HepG2 (cell line): Measurements from ENCODE around the gene GRAMD4. TPM values are rescaled to one million over a fixed set of nuclear protein-coding genes. Genes with fewer than 3 reads are reported as not detected.

Source experiments
- ATAC-seq: fragments of 200-7000 bp; cut with Tn5 transposase; 3 replicates; pipeline ENCODE4 v1.9.1; 2020; ENCODE audit warnings: mild to moderate bottlenecking, moderate library complexity
- BruUV-seq: library from RNA; stranded (reverse); fragments of 400-500 nt; replicated peaks from 2 replicates; lab custom pipeline; 2021; lab: Mats Ljungman, UMichigan
- CTCF ChIA-PET: fragments of 300-600 bp; formaldehyde crosslinking; extraction: SDS; loops from one replicate; lab custom pipeline; 2021; ENCODE audit warnings: low total read pairs, inconsistent platforms, low intra/inter-chr PET ratio; lab: Yijun Ruan, JAX
- POLR2A ChIA-PET: fragments of 350-600 bp; sonication (Branson Sonifier 250); formaldehyde crosslinking; loops from one replicate; lab custom pipeline; 2020; ENCODE audit warnings: antibody characterized with exemption, inconsistent platforms; lab: Yijun Ruan, JAX
- DNase-seq: peaks from one replicate; pipeline ENCODE4 v3.0.0-alpha.2; 2015; ENCODE audit warnings: low spot score
- FAIRE-seq: peaks from 3 replicates; lab custom pipeline; 2011; peaks lifted over from hg19 to GRCh38; lab: Jason Lieb, UNC
- H2AFZ ChIP-seq: one replicate; pipeline ENCODE4 v1.6.1; 2011; ENCODE audit warnings: low read length, inconsistent platforms
- H3K27ac ChIP-seq: fragments of 300-600 bp; 3 replicates; pipeline ENCODE4 v1.8.0; 2011; ENCODE audit warnings: mixed run types, mild to moderate bottlenecking, mixed read lengths, low read length, inconsistent platforms; ENCODE audit not compliant: insufficient read depth; ENCODE audit errors: extremely low read length
- H3K27me3 ChIP-seq, 2 experiments: fragments of 200-600 bp in 1 of 2; 2 replicates in 1 of 2; 3 replicates in 1 of 2; pipeline versions ENCODE4 v1.6.0 to v1.8.0; 2011; ENCODE audit warnings: low read length in 2 of 2, mild to moderate bottlenecking in 2 of 2, moderate library complexity in 2 of 2, inconsistent platforms in 1 of 2; ENCODE audit not compliant: insufficient read depth in 2 of 2, control insufficient read depth in 1 of 2
- H3K36me3 ChIP-seq, 2 experiments: fragments of 200-600 bp in 1 of 2; replicated peaks in 1 of 2; 2 replicates in 1 of 2; 3 replicates in 1 of 2; pipeline versions ENCODE4 v1.5.1 to v1.8.0; 2011; ENCODE audit warnings: low read length in 2 of 2, inconsistent platforms in 1 of 2; ENCODE audit not compliant: insufficient read depth in 2 of 2, control insufficient read depth in 1 of 2
- H3K4me1 ChIP-seq: 2 replicates; pipeline ENCODE4 v1.5.1; 2012; ENCODE audit warnings: low read length, inconsistent platforms; ENCODE audit not compliant: insufficient read depth
- H3K4me2 ChIP-seq: 2 replicates; pipeline ENCODE4 v1.6.0; 2011; ENCODE audit warnings: low read depth, low read length, inconsistent platforms
- H3K4me3 ChIP-seq, 3 experiments: fragments of 200-600 bp in 1 of 3; sonication (generic), shearing (Covaris generic) in 1 of 3; replicated peaks in 1 of 3; 2 replicates each; pipeline ENCODE4 v1.5.1; 2011 to 2016; ENCODE audit warnings: low read length in 3 of 3, inconsistent platforms in 2 of 3, low read depth in 2 of 3, mild to moderate bottlenecking in 2 of 3, control low read depth in 1 of 3, mixed read lengths in 1 of 3; ENCODE audit not compliant: insufficient read depth in 1 of 3
- H3K79me2 ChIP-seq: one replicate; pipeline ENCODE4 v1.6.1; 2011; ENCODE audit warnings: low read length, inconsistent platforms; ENCODE audit not compliant: insufficient read depth
- H3K9ac ChIP-seq: 2 replicates; pipeline ENCODE4 v1.6.0; 2011; ENCODE audit warnings: mild to moderate bottlenecking, low read depth, low read length, inconsistent platforms; ENCODE audit not compliant: insufficient read depth
- H3K9me3 ChIP-seq: 2 replicates; pipeline ENCODE4 v1.5.1; 2012; ENCODE audit warnings: mild to moderate bottlenecking, low read length
- H4K20me1 ChIP-seq: 2 replicates; pipeline ENCODE4 v1.6.0; 2011; ENCODE audit warnings: inconsistent platforms, mild to moderate bottlenecking, low read length, moderate library complexity; ENCODE audit not compliant: insufficient read depth
- DR1 ChIP-seq: sonication (generic); formaldehyde crosslinking; IDR thresholded peaks from 2 replicates; pipeline ENCODE4 v1.8.0; 2021; ENCODE audit warnings: mild to moderate bottlenecking, missing genetic modification reagents, inconsistent platforms
- FOXO1 ChIP-seq: sonication (generic); formaldehyde crosslinking; IDR thresholded peaks from 2 replicates; pipeline ENCODE4 v1.4.0; 2020; ENCODE audit warnings: missing genetic modification reagents
- GATAD1 ChIP-seq: IDR thresholded peaks from 2 replicates; pipeline ENCODE4 v1.6.1; 2016; ENCODE audit warnings: missing genetic modification reagents, missing compliant biosample characterization
- ISL2 ChIP-seq: sonication (generic); formaldehyde crosslinking; IDR thresholded peaks from 2 replicates; pipeline ENCODE4 v1.5.0; 2020; ENCODE audit warnings: missing genetic modification reagents
- KDM2A ChIP-seq: sonication (generic); formaldehyde crosslinking; IDR thresholded peaks from 2 replicates; pipeline ENCODE4 v1.4.0; 2020; ENCODE audit warnings: low read depth, missing genetic modification reagents, borderline replicate concordance
- MTF1 ChIP-seq: sonication (generic); formaldehyde crosslinking; IDR thresholded peaks from 2 replicates; pipeline ENCODE4 v1.5.0; 2020; ENCODE audit warnings: missing genetic modification reagents
- MXD4 ChIP-seq: IDR thresholded peaks from 2 replicates; pipeline ENCODE4 v1.6.1; 2016; ENCODE audit warnings: mild to moderate bottlenecking, missing biosample characterization, missing genetic modification reagents
- NFE2 ChIP-seq: sonication (generic); formaldehyde crosslinking; IDR thresholded peaks from 2 replicates; pipeline ENCODE4 v1.4.0; 2020; ENCODE audit warnings: missing genetic modification reagents
- PAX8 ChIP-seq: sonication (generic); formaldehyde crosslinking; IDR thresholded peaks from 2 replicates; pipeline ENCODE4 v1.8.0; 2022; ENCODE audit warnings: mild to moderate bottlenecking, missing genetic modification reagents, borderline replicate concordance
- SAP130 ChIP-seq: IDR thresholded peaks from 2 replicates; pipeline ENCODE4 v1.6.1; 2016; ENCODE audit warnings: low read depth
- STAT5B ChIP-seq: sonication (generic); formaldehyde crosslinking; IDR thresholded peaks from 2 replicates; pipeline ENCODE4 v1.4.0; 2020; ENCODE audit warnings: missing genetic modification reagents
- ZNF17 ChIP-seq: sonication (generic); formaldehyde crosslinking; IDR thresholded peaks from 2 replicates; pipeline ENCODE4 v1.5.0; 2020; ENCODE audit warnings: mild to moderate bottlenecking, missing genetic modification reagents
- ZNF333 ChIP-seq: sonication (generic); formaldehyde crosslinking; IDR thresholded peaks from 2 replicates; pipeline ENCODE4 v1.4.0; 2020; ENCODE audit warnings: mild to moderate bottlenecking, missing genetic modification reagents, borderline replicate concordance
- ZNF644 ChIP-seq: IDR thresholded peaks from 2 replicates; pipeline ENCODE4 v1.6.1; 2016; ENCODE audit warnings: low read depth
- ZSCAN25 ChIP-seq: sonication (generic); formaldehyde crosslinking; IDR thresholded peaks from 2 replicates; pipeline ENCODE4 v1.8.0; 2022; ENCODE audit warnings: mild to moderate bottlenecking, missing genetic modification reagents
- ZSCAN29 ChIP-seq: sonication (generic); formaldehyde crosslinking; conservative IDR thresholded peaks from 2 replicates; pipeline ENCODE4 v1.4.0; 2020; ENCODE audit warnings: mild to moderate bottlenecking, missing genetic modification reagents
- ZSCAN31 ChIP-seq: sonication (generic); formaldehyde crosslinking; IDR thresholded peaks from 2 replicates; pipeline ENCODE4 v1.5.0; 2020; ENCODE audit warnings: low read depth, mild to moderate bottlenecking, missing genetic modification reagents
- WGBS: methylation state at CpG from one replicate; pipeline ENCODE4 v1.1.6; 2017; ENCODE audit warnings: low lambda C conversion rate; 5-methylcytosine and 5-hydroxymethylcytosine counted together
- in situ Hi-C: cut with HindIII; loops from 2 replicates; pipeline ENCODE4 v1.10.0; 2017; ENCODE audit warnings: low pct_unique_long_range_greater_than_20kb; ENCODE audit not compliant: extremely low pct_ligation_motif_present
- intact Hi-C: fragments of 100-400 bp; cut with micrococcal nuclease; formaldehyde crosslinking; loops from one replicate; pipeline ENCODE4 v1.10.0; 2022; ENCODE audit not compliant: unreplicated experiment
- polyA plus RNA-seq, 8 experiments: library from polyadenylated mRNA; depleted of rRNA in 3 of 8; stranded (reverse) in 7 of 8; unstranded in 1 of 8; fragments of >200 nt; fragmentation: Illumina TruSeq in 4 of 8; extraction: Trizol in 4 of 8; gene quantifications; 2 replicates each; pipeline versions ENCODE4 v1.2.1 to v1.2.3, GENCODE V29; 2011 to 2016; ENCODE audit warnings: low read depth in 4 of 8, missing spikeins in 1 of 8, mixed read lengths in 1 of 8; ENCODE audit not compliant: insufficient read depth in 1 of 8
- total RNA-seq, 5 experiments: library from RNA; depleted of rRNA; stranded (reverse); fragments of >200 nt; fragmentation: Illumina TruSeq; extraction: Trizol; gene quantifications; 2 replicates each; pipeline ENCODE4 v1.2.3, GENCODE V29; 2016; ENCODE audit warnings: low read depth in 1 of 5
- TF ChIP-seq, protein P1 (sequence below): sonication (generic); formaldehyde crosslinking; IDR thresholded peaks from 2 replicates; pipeline ENCODE4 v1.4.0; 2020; ENCODE audit warnings: mild to moderate bottlenecking, low read depth, missing genetic modification reagents
- TF ChIP-seq, protein P2 (sequence below): sonication (generic); formaldehyde crosslinking; IDR thresholded peaks from 2 replicates; pipeline ENCODE4 v1.4.0; 2020; ENCODE audit warnings: missing genetic modification reagents
- TF ChIP-seq, protein P3 (sequence below): sonication (generic); formaldehyde crosslinking; IDR thresholded peaks from 2 replicates; pipeline ENCODE4 v1.5.0; 2020; ENCODE audit warnings: mild to moderate bottlenecking, missing genetic modification reagents, borderline replicate concordance

GRAMD4 gene
- total and polyA plus RNA-seq, 2 of the 13 experiments (the other 11 are each of a cell fraction or from before 2014, with no cell fraction given): 15.2 to 15.7 TPM

DNA sequence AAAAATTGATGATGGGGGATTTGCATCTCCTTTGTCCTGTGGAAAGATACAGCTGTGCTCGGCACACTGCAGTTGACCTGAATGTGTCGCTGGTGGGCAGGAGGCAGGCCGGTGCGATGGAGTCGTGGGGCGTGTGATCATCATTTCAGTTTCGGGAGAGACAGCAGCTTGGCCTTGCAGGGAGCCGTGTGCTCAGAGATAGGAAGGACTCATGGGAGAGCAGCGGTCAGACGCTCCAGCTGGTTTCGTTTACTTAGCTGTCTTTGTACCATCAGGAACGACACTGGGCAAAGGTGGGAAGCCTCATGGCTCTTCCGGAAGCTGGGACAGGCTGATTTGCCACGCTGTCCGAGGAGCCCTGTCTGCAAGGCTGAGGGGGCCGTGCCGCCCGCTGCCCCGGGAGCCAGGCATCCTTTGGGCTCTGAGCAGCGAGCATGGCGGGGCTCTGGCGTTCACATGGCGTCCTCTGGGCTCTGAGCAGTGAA is 32.7 kb downstream of the GRAMD4 start:
- in situ Hi-C loops (loop anchor here (25.0 kb wide), 1 partner anchor 91 kb away; no protein-coding TSS in a partner anchor), intact Hi-C loops (loop anchor here (2.0 to 5.0 kb wide), 2 partner anchors 40 to 76 kb away; no protein-coding TSS in a partner anchor)
- H3K4me3 ChIP-seq: peak overlapping the region; percentile 37 to 67 (median 42)
- H3K9me3 ChIP-seq: no peaks in the 10 kb centered on the region
- BruUV-seq: no TSS peak
- DNase-seq: peak; percentile 62
- ChIA-PET CTCF (interaction anchor here (1.3 kb wide), 1 partner anchor 44 kb away, joined by 3 read pairs; no protein-coding TSS in a partner anchor), POLR2A (interaction anchor here (1.0 to 2.2 kb wide), 12 partner anchors 8 to 276 kb away, joined by 3 to 12 read pairs (median 4); partner anchors contain the start of genes CERK and TBC1D22A)
- no peaks in the 10 kb centered on the region for H3K79me2 ChIP-seq
- no peaks in the 10 kb centered on the region for H3K27me3 ChIP-seq
- H4K20me1 ChIP-seq: no peaks in the 10 kb centered on the region; the same call in 1 of the 2 replicates
- peak; percentile 74 for FAIRE-seq
- H3K27ac ChIP-seq: peak overlapping the region; percentile 83
- peak overlapping the region; percentile 92 for H3K4me2 ChIP-seq
- H3K9ac ChIP-seq: peak overlapping the region; percentile 53
- H2AFZ ChIP-seq: no peak overlapping the region
- H3K36me3 ChIP-seq: no peaks in the 10 kb centered on the region
- WGBS: 31% methylated on average over 12 of the region's 23 CpGs
- ATAC-seq: peak; percentile 44
- peaks cover 68% of the 10 kb centered on the region for H3K4me1 ChIP-seq
- TF ChIP-seq ZNF644 (CRISPR knock-in tag) (no peak), GATAD1 (CRISPR knock-in tag) (no peak), PAX8 (CRISPR knock-in tag) (no peak), ZSCAN25 (CRISPR knock-in tag) (no peak), ZNF333 (CRISPR knock-in tag) (no peak), ISL2 (no peak), ZSCAN31 (CRISPR knock-in tag) (no peak), SAP130 (peak; percentile 58; the same call in 1 of the 2 replicates), NFE2 (CRISPR knock-in tag) (no peak), MXD4 (CRISPR knock-in tag) (no peak), KDM2A (CRISPR knock-in tag) (no peak), DR1 (CRISPR knock-in tag) (no peak), ZSCAN29 (0 out of 2 replicates have a peak, but pooled peaks have one; percentile 2), MTF1 (no peak), FOXO1 (CRISPR knock-in tag) (peak; percentile 19; the same call in 1 of the 2 replicates), ZNF17 (CRISPR knock-in tag) (no peak), STAT5B (no peak)
- TF ChIP-seq, protein P1, sequence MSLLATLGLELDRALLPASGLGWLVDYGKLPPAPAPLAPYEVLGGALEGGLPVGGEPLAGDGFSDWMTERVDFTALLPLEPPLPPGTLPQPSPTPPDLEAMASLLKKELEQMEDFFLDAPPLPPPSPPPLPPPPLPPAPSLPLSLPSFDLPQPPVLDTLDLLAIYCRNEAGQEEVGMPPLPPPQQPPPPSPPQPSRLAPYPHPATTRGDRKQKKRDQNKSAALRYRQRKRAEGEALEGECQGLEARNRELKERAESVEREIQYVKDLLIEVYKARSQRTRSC: no peak
- TF ChIP-seq, protein P2, sequence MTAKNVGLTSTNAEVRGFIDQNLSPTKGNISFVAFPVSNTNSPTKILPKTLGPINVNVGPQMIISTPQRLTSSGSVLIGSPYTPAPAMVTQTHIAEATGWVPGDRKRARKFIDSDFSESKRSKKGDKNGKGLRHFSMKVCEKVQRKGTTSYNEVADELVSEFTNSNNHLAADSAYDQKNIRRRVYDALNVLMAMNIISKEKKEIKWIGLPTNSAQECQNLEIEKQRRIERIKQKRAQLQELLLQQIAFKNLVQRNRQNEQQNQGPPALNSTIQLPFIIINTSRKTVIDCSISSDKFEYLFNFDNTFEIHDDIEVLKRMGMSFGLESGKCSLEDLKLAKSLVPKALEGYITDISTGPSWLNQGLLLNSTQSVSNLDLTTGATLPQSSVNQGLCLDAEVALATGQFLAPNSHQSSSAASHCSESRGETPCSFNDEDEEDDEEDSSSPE: 0 out of 2 replicates have a peak, but pooled peaks have one; percentile 33
- TF ChIP-seq, protein P3, sequence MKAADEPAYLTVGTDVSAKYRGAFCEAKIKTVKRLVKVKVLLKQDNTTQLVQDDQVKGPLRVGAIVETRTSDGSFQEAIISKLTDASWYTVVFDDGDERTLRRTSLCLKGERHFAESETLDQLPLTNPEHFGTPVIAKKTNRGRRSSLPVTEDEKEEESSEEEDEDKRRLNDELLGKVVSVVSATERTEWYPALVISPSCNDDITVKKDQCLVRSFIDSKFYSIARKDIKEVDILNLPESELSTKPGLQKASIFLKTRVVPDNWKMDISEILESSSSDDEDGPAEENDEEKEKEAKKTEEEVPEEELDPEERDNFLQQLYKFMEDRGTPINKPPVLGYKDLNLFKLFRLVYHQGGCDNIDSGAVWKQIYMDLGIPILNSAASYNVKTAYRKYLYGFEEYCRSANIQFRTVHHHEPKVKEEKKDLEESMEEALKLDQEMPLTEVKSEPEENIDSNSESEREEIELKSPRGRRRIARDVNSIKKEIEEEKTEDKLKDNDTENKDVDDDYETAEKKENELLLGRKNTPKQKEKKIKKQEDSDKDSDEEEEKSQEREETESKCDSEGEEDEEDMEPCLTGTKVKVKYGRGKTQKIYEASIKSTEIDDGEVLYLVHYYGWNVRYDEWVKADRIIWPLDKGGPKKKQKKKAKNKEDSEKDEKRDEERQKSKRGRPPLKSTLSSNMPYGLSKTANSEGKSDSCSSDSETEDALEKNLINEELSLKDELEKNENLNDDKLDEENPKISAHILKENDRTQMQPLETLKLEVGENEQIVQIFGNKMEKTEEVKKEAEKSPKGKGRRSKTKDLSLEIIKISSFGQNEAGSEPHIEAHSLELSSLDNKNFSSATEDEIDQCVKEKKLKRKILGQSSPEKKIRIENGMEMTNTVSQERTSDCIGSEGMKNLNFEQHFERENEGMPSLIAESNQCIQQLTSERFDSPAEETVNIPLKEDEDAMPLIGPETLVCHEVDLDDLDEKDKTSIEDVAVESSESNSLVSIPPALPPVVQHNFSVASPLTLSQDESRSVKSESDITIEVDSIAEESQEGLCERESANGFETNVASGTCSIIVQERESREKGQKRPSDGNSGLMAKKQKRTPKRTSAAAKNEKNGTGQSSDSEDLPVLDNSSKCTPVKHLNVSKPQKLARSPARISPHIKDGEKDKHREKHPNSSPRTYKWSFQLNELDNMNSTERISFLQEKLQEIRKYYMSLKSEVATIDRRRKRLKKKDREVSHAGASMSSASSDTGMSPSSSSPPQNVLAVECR (CRISPR knock-in tag): peak; percentile 13; the same call in 1 of the 2 replicates
